ENCODE results near the gene MDFIC.
A peak's percentile ranks its signal among the peaks of the same experiment; 100 is the strongest.

The MDFIC gene

DNA sequence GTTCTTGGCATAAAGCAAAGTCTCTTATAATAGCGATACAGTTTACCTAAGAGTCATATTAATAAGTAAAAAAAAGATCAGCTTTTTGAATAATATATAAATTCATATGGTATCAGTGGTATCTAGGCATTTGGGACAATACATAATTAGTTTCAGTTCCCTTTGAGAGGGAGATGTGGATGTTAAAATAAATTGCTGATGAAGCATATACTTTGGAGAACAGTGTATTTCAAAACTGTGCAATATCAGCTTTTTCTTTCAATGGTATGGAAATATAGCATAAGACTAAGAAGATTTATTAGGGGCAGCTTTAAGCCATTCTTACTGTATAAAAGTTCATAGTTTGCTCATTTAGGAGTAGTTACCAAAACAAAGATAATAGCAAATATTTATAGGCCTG, 35.5 kb downstream of the MDFIC start:
- FAIRE-seq = no peak

DNA sequence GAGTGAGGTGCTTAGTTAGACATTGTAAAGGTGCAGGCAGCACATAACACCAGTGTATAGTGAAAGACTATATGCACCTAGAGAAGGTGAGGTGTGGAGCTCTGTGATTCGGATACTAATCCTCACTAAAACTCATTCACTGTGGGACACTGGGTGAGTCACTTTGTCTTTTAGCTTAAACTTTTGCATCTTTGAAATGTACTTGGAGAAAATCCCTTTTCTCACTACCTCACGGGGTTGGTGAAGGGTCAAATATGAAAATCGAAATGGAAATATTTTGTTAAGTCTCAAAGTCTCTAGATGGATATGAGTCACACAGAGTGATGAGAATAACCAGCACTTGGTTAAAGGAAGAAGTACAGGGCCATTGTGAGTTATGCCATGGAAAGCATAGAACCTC, 38.0 kb downstream of the MDFIC start:
- no peak for FAIRE-seq

DNA sequence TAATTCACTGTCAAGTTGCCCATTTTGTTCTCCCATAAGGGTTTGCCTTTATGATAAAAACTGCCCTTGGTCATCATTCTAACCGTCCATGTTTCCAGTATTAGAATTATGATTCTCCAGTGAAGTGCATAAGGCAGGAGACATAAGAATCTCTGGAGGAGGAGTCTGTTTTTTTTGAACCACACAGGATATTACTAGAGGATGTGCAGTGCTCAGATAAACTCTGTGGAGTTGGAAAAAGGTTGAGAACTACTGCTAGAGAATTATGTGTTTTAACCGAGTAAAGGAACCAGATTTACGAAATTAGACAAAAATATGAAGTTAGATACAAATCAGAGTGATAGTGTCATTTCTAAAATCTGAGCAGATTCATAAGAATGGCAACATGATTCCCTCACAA, 40.5 kb downstream of the MDFIC start:
- FAIRE-seq = no peak

DNA sequence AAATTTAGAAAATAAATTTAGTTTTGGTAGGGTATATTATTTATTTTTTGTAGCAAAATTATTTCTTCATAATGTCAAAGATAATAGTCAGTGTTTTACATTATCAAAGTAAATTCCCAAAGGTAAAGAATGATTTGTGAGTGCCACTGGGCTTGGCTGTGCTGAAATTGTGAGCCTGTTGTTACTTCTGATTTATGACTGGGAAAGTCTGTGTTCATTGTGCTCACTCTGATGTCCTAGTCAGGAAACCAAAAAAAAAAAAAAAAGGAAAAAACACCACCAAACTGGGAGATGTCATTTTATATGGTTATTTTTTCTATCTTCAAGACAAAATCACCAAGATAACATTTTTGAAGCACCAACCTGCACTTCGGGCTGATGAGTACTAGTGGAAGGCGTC, 44.3 kb downstream of the MDFIC start:
- FAIRE-seq = no peak

DNA sequence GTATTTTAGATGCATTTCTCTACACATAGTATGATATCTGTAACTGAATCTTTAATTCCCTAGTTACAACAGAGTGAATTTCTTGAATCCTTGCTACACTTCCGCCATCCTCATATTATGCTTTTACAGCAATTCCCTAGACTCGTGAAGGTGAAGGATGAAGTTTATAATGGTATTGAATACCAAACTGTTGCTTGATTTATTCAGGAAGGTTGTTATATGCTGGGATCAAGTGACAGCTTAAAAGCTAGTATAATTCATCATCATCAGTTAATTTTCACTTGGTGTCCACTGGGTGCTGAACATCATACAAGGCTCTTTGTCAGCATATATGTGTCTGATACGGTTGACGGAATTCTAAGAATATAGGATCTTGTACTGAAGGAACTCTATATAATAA, 47.2 kb downstream of the MDFIC start:
- no peak for FAIRE-seq

GRCh38 chr7:114970308-114970707, 48.4 kb downstream of the MDFIC start:
- no peak for FAIRE-seq

- no peak for FAIRE-seq
Measured at GRCh38 chr7:114970732-114971131, 48.8 kb downstream of the MDFIC start.

GRCh38 chr7:114972567-114972966, 50.7 kb downstream of the MDFIC start:
- no peak for FAIRE-seq

- no peak for FAIRE-seq
Measured at GRCh38 chr7:114973147-114973546, 51.3 kb downstream of the MDFIC start.

- no peak for FAIRE-seq
Measured at GRCh38 chr7:114975401-114975800, 53.5 kb downstream of the MDFIC start.

DNA sequence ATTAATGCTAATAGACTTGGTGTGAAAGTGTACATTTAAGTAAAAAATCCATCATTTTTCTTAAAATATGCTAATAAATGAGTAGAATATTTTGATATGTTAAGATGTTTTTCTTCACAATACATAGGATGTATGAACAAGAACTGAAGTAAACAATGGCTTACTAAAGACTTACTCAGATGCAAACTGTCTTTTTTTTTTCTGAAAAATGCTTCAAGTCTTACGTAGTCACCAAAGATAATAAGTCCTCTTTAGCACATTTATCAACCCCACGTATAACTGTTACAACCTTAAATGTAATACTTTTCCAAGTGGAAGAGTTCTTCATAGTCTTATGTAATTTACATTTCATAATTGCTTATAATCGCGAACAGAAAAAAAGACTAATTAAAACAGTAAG, 54.8 kb downstream of the MDFIC start:
- FAIRE-seq = peak; percentile 15

DNA sequence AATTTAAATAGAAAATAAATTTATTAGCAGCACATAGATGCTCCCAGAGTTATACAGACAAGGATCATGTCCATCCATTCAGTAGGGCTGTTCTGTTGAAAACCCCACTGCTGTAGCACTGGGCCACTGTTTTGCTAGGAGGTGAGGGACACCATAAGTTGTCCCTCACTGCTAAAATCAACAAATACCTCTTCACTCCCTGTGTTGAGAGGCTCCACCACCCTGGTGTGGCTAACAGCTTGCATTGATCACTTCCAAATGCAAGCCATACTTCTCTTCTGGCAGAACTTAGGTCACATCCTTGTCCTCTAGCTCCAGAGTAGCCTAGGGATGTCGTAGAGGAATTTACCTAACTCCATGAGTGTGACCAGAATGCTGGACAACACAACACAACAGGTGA, 55.4 kb downstream of the MDFIC start:
- no peak for FAIRE-seq

DNA sequence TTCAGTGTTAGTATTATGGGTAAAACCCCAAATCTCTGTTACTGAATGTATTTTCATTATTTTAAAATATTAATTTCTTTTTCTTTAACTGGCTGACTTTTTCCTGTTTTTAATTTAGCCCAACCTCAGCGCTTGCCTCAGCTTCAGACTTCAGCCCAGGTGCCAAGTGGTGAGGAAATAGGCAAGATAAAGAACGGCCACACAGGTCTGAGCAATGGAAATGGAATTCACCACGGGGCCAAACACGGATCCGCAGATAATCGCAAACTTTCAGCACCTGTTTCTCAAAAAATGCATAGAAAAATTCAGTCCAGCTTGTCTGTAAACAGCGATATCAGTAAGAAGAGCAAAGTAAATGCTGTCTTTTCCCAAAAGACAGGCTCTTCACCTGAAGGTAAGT, 57.5 kb downstream of the MDFIC start:
- FAIRE-seq = no peak

DNA sequence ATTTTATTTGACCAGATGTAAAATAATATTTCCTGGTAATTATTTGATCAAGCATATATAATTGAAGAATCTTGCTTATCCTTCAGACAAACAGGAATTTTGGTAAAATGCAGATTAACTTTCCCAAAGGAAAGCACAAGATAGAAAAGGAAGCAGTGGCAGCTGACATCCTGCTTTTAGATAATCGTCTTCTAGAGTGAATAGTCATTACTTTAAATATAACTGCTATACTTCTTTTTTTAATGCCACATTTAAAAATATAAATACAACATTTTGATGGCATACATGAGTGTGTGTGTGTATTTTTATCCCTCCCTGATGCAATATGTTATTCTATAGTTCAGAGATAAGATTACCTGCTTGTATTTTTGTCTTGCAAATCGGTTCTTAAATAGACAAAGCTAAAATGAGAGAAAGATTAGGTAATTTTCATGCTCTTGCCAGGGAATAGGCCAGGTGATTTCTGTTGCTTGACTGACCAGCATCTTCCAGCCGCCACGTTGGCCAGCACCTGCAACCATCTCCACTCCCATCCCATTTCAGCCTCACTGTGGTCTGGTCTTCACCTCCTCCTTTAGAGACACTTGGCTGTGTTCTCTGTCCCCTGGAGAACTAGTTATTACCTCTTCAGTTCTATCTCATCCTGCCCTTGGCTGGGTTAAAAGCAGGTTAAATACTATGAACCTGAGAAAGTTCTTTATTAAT, 58.1 kb downstream of the MDFIC start:
- FAIRE-seq = no peak

DNA sequence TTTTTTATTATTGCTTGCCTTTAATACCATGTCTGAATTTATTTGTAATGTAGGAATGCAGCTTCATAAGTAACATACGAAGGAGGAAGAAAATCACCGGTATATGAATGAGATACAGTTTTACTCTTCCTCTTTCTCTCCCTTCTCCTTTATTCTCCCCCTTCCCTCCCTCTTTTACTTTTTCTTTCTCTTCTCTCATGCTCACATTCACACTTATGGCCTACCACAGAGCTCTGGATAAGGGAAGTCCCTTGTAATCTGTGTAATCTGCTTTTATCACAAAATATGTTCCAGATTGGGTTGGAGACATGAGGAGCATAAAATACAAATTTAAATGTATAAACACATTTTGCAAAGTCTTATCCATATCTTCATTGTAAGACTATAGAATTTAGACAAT, 59.4 kb downstream of the MDFIC start:
- no peak for FAIRE-seq

DNA sequence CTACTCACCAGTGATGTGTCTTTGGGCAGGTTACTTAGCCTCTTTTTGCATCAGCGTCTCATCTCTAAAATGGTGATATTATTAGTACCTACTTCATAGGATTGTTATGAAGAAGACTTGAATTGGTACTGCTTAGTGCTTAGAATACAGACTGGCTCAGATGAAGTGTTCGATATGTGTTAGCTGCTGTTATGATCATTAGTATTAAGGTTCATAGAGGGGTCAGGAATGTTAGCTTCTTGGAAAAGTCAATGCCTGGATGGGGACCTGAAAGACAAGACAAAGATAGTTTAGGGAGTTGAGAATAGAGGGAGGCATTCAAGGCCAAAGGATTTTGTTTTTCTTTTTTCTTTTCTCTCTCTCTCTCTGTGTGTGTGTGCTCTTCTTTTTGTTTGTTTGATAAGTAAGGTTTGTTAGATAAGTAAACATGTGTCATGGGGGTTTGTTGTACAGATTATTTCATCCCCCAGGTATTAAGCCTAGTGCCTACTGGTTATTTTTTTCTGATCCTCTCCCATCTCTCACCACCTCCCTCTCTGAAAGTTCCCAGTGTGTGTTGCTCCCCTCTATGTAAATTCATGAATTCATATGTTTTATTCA, 63.3 kb downstream of the MDFIC start:
- no peak for FAIRE-seq

DNA sequence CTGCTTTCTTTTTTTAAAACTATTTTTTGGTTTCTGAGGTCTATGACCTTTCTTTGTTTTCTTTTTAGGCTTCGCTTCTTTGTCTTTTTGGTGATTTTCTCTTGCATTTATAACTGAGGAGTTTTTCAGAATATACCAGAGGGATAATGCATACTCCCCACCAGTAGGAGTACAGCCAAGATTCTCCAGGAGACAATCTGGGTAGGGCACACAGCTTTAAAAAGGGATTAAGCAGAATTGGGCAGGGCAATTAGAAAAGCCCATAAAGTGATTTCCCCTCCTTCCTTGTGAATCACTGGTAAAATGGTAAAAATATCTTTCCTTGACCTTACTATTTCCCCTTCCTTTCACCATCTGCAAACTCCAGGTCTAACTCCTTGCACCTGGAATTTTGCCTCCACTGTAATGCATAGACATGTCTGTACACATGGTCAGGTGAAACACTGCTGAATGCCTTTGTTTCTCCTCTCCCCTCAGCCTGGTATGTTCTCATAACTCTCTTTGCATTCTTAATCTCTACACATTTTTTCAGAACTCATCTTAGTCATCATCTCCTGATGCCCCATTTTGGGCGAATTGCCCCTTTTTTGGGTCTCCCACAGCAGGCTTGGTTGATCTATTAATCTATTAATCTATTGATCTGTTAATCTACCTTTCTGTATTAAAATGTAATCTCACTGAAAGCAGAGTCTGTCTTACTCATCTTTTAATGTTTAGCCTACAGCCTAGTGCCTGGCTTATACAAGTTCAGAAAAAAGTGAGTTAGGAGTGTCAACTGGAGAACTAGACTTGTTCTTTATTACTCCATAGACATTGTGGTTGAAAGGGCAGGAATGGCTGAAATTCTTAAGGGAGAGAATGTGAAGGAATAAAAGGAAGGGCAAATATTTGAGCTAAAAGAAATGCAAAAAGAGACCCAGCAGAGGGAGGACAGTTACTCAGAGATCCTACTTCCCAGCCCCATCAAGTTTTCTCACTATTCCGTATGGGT, 64.6 kb downstream of the MDFIC start:
- no peak for FAIRE-seq

GRCh38 chr7:114988026-114988425, 66.1 kb downstream of the MDFIC start:
- FAIRE-seq = no peak

DNA sequence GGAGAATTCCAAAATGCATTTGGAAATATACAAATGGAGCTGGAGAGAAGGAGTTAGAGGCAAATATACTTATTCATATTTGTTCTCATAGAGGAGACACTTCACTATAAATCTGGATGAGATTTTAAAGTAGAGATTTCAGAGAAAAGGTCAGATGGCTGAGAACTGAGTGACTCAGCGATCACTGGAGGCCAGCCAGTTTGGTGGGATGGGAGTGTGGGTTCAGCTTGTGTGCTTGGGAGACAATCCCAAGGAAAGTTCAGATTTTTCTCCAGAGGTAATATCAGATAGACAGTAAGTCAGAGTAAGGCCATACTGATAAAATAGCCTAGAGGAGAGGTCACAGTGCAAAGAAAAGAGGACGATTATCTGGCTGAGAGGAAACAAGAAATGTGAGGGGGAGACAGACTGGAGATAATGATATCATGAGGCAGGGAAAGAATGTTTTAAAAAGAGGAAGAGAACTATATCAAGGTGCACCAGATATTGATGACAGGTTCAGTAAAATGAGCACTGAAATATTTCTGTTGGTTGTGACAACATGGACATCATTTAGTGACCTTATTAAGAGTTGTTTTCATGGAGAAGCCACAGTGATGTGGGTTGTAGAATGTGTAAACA, 67.0 kb downstream of the MDFIC start:
- no peak for FAIRE-seq

GRCh38 chr7:114989531-114989930, 67.6 kb downstream of the MDFIC start:
- no peak for FAIRE-seq

GRCh38 chr7:114997487-114998404, 75.9 kb downstream of the MDFIC start:
- FAIRE-seq = no peak

DNA sequence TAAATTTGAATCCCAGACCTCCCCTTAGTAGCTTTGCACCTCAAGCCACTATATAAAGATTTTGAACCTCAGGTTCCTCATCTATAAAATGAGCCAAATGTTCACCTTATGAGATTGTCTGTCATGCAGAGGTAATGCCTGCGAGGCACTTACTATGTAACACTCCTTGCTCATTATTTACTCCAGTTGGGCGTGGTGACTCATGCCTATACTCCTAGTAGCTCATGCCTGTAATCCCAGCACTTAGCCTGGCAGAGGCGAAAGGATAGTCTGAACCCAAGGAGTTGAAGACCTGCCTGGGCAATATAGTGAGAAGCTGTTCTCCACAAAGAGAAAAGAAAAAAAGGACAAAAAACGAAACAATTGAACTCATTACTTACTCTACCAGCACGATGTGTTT, 82.2 kb downstream of the MDFIC start:
- FAIRE-seq = no peak
